ENCODE results near the gene CRYBG1. TPM values are rescaled to one million over a fixed set of nuclear protein-coding genes. Genes with fewer than 3 reads are reported as not detected.
A peak's percentile ranks its signal among the peaks of the same experiment; 100 is the strongest.
"Not testable (repeated sequence)": the region's sequence is repeated elsewhere in the genome, so short reads cannot be mapped to it uniquely, and the experiment has no call there.

Gene CRYBG1
- total and polyA plus RNA-seq, 3 experiments from 2014 or later: 19.4 to 32.3 (median 32.3) TPM

- no peak overlapping the region for H3K27ac Mint-ChIP-seq
Observed at GRCh38 chr6:106396426-106397220, 36.1 kb downstream of the CRYBG1 start.

GRCh38 chr6:106397431-106397830 is 36.9 kb downstream of the CRYBG1 start:
- H3K4me1 ChIP-seq (ENCODE audit: insufficient read depth, low read length): no peaks in the 10 kb centered on the region
- H3K4me3 ChIP-seq (ENCODE audit: low read length): no peak overlapping the region
- POLR2A ChIA-PET: no interaction called here
- H3K36me3 ChIP-seq (ENCODE audit: insufficient read depth, low read length): no peaks in the 10 kb centered on the region
- H3K9me3 ChIP-seq (ENCODE audit: low read length): no peaks in the 10 kb centered on the region
- H3K27ac ChIP-seq (ENCODE audit: low read depth, low read length): no peak overlapping the region
- DNase-seq: no peak
- no peak overlapping the region for H3K4me3 Mint-ChIP-seq
- CTCF ChIA-PET: no interaction called here
- peaks cover 0 to 2% (median 0%) of the 10 kb centered on the region in 5 donors for H3K9me3 Mint-ChIP-seq
- H3K4me1 Mint-ChIP-seq: no peaks in the 10 kb centered on the region
- H3K27me3 Mint-ChIP-seq: peaks cover 6 to 48% of the 10 kb centered on the region in 2 donors
- no peaks in the 10 kb centered on the region for H3K27me3 ChIP-seq (ENCODE audit: insufficient read depth, low read length, poor library complexity, severe bottlenecking)
- H3K36me3 Mint-ChIP-seq: no peaks in the 10 kb centered on the region
- H3K27ac Mint-ChIP-seq: peak overlapping the region in 1 of 8 donors; percentile 39

More at GRCh38 chr6:106396426-106397220, 36.1 kb downstream of the CRYBG1 start:
- ChIA-PET CTCF (no interaction called here), POLR2A (no interaction called here)
- no peaks in the 10 kb centered on the region for H3K4me1 ChIP-seq (ENCODE audit: insufficient read depth, low read length)
- no peak for DNase-seq
- Mint-ChIP-seq H3K27me3 (peaks cover 7 to 56% of the 10 kb centered on the region in 2 donors), H3K4me3 (no peak overlapping the region), H3K9me3 (peaks cover 0 to 2% (median 0%) of the 10 kb centered on the region in 5 donors), H3K4me1 (no peaks in the 10 kb centered on the region), H3K36me3 (no peaks in the 10 kb centered on the region)
- no peaks in the 10 kb centered on the region for H3K36me3 ChIP-seq (ENCODE audit: insufficient read depth, low read length)
- H3K4me3 ChIP-seq (ENCODE audit: low read length): no peak overlapping the region
- no peaks in the 10 kb centered on the region for H3K27me3 ChIP-seq (ENCODE audit: insufficient read depth, low read length, poor library complexity, severe bottlenecking)
- no peaks in the 10 kb centered on the region for H3K9me3 ChIP-seq (ENCODE audit: low read length)
- H3K27ac ChIP-seq (ENCODE audit: low read depth, low read length): no peak overlapping the region

GRCh38 chr6:106398621-106399020 is 38.1 kb downstream of the CRYBG1 start:
- H3K36me3 Mint-ChIP-seq: peaks cover 0 to under 1% (median 0%) of the 10 kb centered on the region in 3 donors
- ChIA-PET CTCF (no interaction called here), POLR2A (no interaction called here)
- H3K9me3 Mint-ChIP-seq: peaks cover 0 to 2% (median 0%) of the 10 kb centered on the region in 5 donors
- no peak for DNase-seq
- H3K27ac Mint-ChIP-seq: peak overlapping the region in 1 of 8 donors; percentile 27
- Histone ChIP-seq H3K36me3 (ENCODE audit: insufficient read depth, low read length) (no peaks in the 10 kb centered on the region), H3K4me1 (ENCODE audit: insufficient read depth, low read length) (no peaks in the 10 kb centered on the region), H3K4me3 (ENCODE audit: low read length) (no peak overlapping the region), H3K9me3 (ENCODE audit: low read length) (no peaks in the 10 kb centered on the region), H3K27me3 (ENCODE audit: insufficient read depth, low read length, poor library complexity, severe bottlenecking) (no peaks in the 10 kb centered on the region), H3K27ac (ENCODE audit: low read depth, low read length) (no peak overlapping the region)
- H3K4me1 Mint-ChIP-seq: no peaks in the 10 kb centered on the region
- H3K27me3 Mint-ChIP-seq: peaks cover 14 to 54% of the 10 kb centered on the region in 2 donors
- no peak overlapping the region for H3K4me3 Mint-ChIP-seq

- peaks cover 0 to 21% (median 0%) of the 10 kb centered on the region in 3 donors for H3K36me3 Mint-ChIP-seq
- DNase-seq; H3K4me3 Mint-ChIP-seq; H3K27ac Mint-ChIP-seq; H3K9me3 ChIP-seq (ENCODE audit: low read length); H3K4me1 Mint-ChIP-seq; POLR2A ChIA-PET; H3K4me3 ChIP-seq (ENCODE audit: low read length); CTCF ChIA-PET; H3K27ac ChIP-seq (ENCODE audit: low read depth, low read length); H3K4me1 ChIP-seq (ENCODE audit: insufficient read depth, low read length); H3K27me3 ChIP-seq (ENCODE audit: insufficient read depth, low read length, poor library complexity, severe bottlenecking); H3K36me3 ChIP-seq (ENCODE audit: insufficient read depth, low read length): not testable (repeated sequence)
- H3K27me3 Mint-ChIP-seq: peaks cover 29 to 68% of the 10 kb centered on the region in 2 donors
- H3K9me3 Mint-ChIP-seq: peaks cover 6 to 13% (median 11%) of the 10 kb centered on the region in 5 donors
Observed at GRCh38 chr6:106405044-106405443, 44.5 kb downstream of the CRYBG1 start.

- Histone ChIP-seq H3K4me3 (ENCODE audit: low read length) (no peak overlapping the region), H3K4me1 (ENCODE audit: insufficient read depth, low read length) (no peaks in the 10 kb centered on the region), H3K27ac (ENCODE audit: low read depth, low read length) (no peak overlapping the region), H3K27me3 (ENCODE audit: insufficient read depth, low read length, poor library complexity, severe bottlenecking) (no peaks in the 10 kb centered on the region), H3K9me3 (ENCODE audit: low read length) (no peaks in the 10 kb centered on the region), H3K36me3 (ENCODE audit: insufficient read depth, low read length) (no peaks in the 10 kb centered on the region)
- ChIA-PET CTCF (no interaction called here), POLR2A (no interaction called here)
- no peak for DNase-seq
- H3K4me1 Mint-ChIP-seq: no peaks in the 10 kb centered on the region
- H3K9me3 Mint-ChIP-seq: peaks cover 4 to 11% (median 10%) of the 10 kb centered on the region in 5 donors
- H3K4me3 Mint-ChIP-seq: no peak overlapping the region
- H3K27me3 Mint-ChIP-seq: peaks cover 17 to 32% of the 10 kb centered on the region in 2 donors
- H3K36me3 Mint-ChIP-seq: peaks cover 0 to 13% (median 0%) of the 10 kb centered on the region in 3 donors
- no peak overlapping the region for H3K27ac Mint-ChIP-seq
Observed at GRCh38 chr6:106411056-106411455, 50.5 kb downstream of the CRYBG1 start.

GRCh38 chr6:106411643-106412200 is 51.2 kb downstream of the CRYBG1 start:
- peaks cover 0 to 13% (median 0%) of the 10 kb centered on the region in 3 donors for H3K36me3 Mint-ChIP-seq
- no peak overlapping the region for H3K4me3 ChIP-seq (ENCODE audit: low read length)
- no peaks in the 10 kb centered on the region for H3K27me3 ChIP-seq (ENCODE audit: insufficient read depth, low read length, poor library complexity, severe bottlenecking)
- H3K9me3 Mint-ChIP-seq: peaks cover 4 to 11% (median 10%) of the 10 kb centered on the region in 5 donors
- H3K27ac ChIP-seq (ENCODE audit: low read depth, low read length): no peak overlapping the region
- H3K27me3 Mint-ChIP-seq: peaks cover 15 to 29% of the 10 kb centered on the region in 2 donors
- no peak for DNase-seq
- H3K4me3 Mint-ChIP-seq: no peak overlapping the region
- no peak overlapping the region for H3K27ac Mint-ChIP-seq
- no peaks in the 10 kb centered on the region for H3K4me1 Mint-ChIP-seq
- CTCF ChIA-PET: no interaction called here
- POLR2A ChIA-PET: no interaction called here
- no peaks in the 10 kb centered on the region for H3K9me3 ChIP-seq (ENCODE audit: low read length)
- no peaks in the 10 kb centered on the region for H3K36me3 ChIP-seq (ENCODE audit: insufficient read depth, low read length)
- no peaks in the 10 kb centered on the region for H3K4me1 ChIP-seq (ENCODE audit: insufficient read depth, low read length)

- peaks cover 0 to under 1% (median 0%) of the 10 kb centered on the region in 3 donors for H3K36me3 Mint-ChIP-seq
- Histone ChIP-seq H3K27ac (ENCODE audit: low read depth, low read length) (no peak overlapping the region), H3K9me3 (ENCODE audit: low read length) (no peaks in the 10 kb centered on the region), H3K27me3 (ENCODE audit: insufficient read depth, low read length, poor library complexity, severe bottlenecking) (no peaks in the 10 kb centered on the region), H3K4me1 (ENCODE audit: insufficient read depth, low read length) (no peaks in the 10 kb centered on the region), H3K4me3 (ENCODE audit: low read length) (no peak overlapping the region), H3K36me3 (ENCODE audit: insufficient read depth, low read length) (no peaks in the 10 kb centered on the region)
- ChIA-PET CTCF (no interaction called here), POLR2A (no interaction called here)
- H3K4me1 Mint-ChIP-seq: no peaks in the 10 kb centered on the region
- peaks cover 5 to 26% of the 10 kb centered on the region in 2 donors for H3K27me3 Mint-ChIP-seq
- DNase-seq: no peak
- no peak overlapping the region for H3K4me3 Mint-ChIP-seq
- H3K9me3 Mint-ChIP-seq: peaks cover 0 to 2% (median 0%) of the 10 kb centered on the region in 5 donors
- H3K27ac Mint-ChIP-seq: no peak overlapping the region
Observed at GRCh38 chr6:106413016-106413415, 52.5 kb downstream of the CRYBG1 start.

GRCh38 chr6:106413722-106414121 is 53.2 kb downstream of the CRYBG1 start:
- no peak overlapping the region for H3K4me3 Mint-ChIP-seq
- no peaks in the 10 kb centered on the region for H3K4me1 Mint-ChIP-seq
- ChIA-PET CTCF (no interaction called here), POLR2A (no interaction called here)
- H3K27me3 Mint-ChIP-seq: peaks cover 2 to 26% of the 10 kb centered on the region in 2 donors
- Histone ChIP-seq H3K27me3 (ENCODE audit: insufficient read depth, low read length, poor library complexity, severe bottlenecking) (no peaks in the 10 kb centered on the region), H3K9me3 (ENCODE audit: low read length) (no peaks in the 10 kb centered on the region), H3K4me3 (ENCODE audit: low read length) (no peak overlapping the region), H3K27ac (ENCODE audit: low read depth, low read length) (no peak overlapping the region), H3K4me1 (ENCODE audit: insufficient read depth, low read length) (no peaks in the 10 kb centered on the region), H3K36me3 (ENCODE audit: insufficient read depth, low read length) (no peaks in the 10 kb centered on the region)
- no peaks in the 10 kb centered on the region for H3K9me3 Mint-ChIP-seq
- no peaks in the 10 kb centered on the region for H3K36me3 Mint-ChIP-seq
- no peak overlapping the region for H3K27ac Mint-ChIP-seq
- no peak for DNase-seq
